Thoracic aorta (tissue), 2 donors: ENCODE measurements around the gene CYP27A1. TPM values are rescaled to one million over a fixed set of nuclear protein-coding genes. Genes with fewer than 3 reads are reported as not detected.
A peak's percentile ranks its signal among the peaks of the same experiment; 100 is the strongest.

Experiments
- ATAC-seq: fragments of 150-250 bp; one replicate; pipeline ENCODE4 v1.8.0; 2017; ENCODE audit warnings: low read depth; ENCODE audit not compliant: insufficient number of reproducible peaks, low FRiP score
- DNase-seq: peaks from one replicate; pipeline ENCODE4 v3.0.0-alpha.2; 2020; ENCODE audit warnings: low spot score
- H3K27ac ChIP-seq, 2 donors: fragments of 200-600 bp; sonication (generic); 1 replicate in 1 of 2; 2 replicates in 1 of 2; pipeline ENCODE4 v1.5.1; 2016; ENCODE audit warnings: mild to moderate bottlenecking in 2 of 2, moderate library complexity in 2 of 2
- H3K27me3 ChIP-seq: fragments of 200-600 bp; sonication (generic); replicated peaks from 2 replicates; pipeline ENCODE4 v1.6.0; 2016; ENCODE audit warnings: mild to moderate bottlenecking; ENCODE audit not compliant: insufficient read depth
- H3K36me3 ChIP-seq: fragments of 200-600 bp; sonication (generic); one replicate; pipeline ENCODE4 v1.5.1; 2016
- H3K4me1 ChIP-seq, 2 donors: fragments of 200-600 bp; sonication (generic); 1 replicate in 1 of 2; 2 replicates in 1 of 2; pipeline versions ENCODE4 v1.5.1 to v1.6.0; 2016; ENCODE audit warnings: low read depth in 2 of 2, mild to moderate bottlenecking in 1 of 2; ENCODE audit not compliant: control insufficient read depth in 1 of 2
- H3K4me3 ChIP-seq: fragments of 200-600 bp; sonication (generic); 2 replicates; pipeline ENCODE4 v1.5.1; 2016; ENCODE audit warnings: mild to moderate bottlenecking
- H3K9me3 ChIP-seq: fragments of 200-600 bp; sonication (generic); 2 replicates; pipeline ENCODE4 v1.5.1; 2016
- total RNA-seq, 2 donors: library from RNA; depleted of rRNA; stranded (reverse); fragments of >200 nt; gene quantifications; one replicate each; pipeline versions ENCODE4 v1.1.0 to v1.2.3, GENCODE V29; 2016
- TF ChIP-seq, protein P1 (sequence below): fragments of 200-600 bp; sonication (generic); IDR thresholded peaks from one replicate; pipeline ENCODE4 v1.5.1; 2019; ENCODE audit warnings: antibody characterized with exemption

Gene CYP27A1
- total RNA-seq, 2 donors from 2014 or later: 31.6 to 37.8 TPM

DNA sequence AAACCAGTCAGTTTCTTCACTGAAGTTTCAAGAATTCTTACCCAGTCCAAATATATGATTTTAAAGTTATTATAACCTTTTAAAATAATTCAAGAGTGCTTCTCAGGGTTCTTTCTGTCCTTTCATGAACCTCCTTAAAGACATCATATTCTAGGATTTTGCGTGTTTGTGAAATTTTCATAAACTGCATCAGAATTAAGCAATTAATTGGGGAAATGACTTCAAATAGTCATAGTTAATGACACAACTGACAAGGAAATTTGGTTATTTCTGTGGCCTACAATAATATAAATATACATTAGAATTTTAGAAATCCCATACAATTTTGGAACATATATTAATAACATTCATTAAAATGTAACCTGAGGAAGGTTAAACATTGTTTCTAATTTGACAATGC, 10.5 kb downstream of the CYP27A1 start:
- Histone ChIP-seq H3K36me3 (no peaks in the 10 kb centered on the region), H3K27ac (no peak overlapping the region), H3K4me1 (peaks cover 3 to 12% of the 10 kb centered on the region in 2 donors), H3K27me3 (no peaks in the 10 kb centered on the region), H3K9me3 (no peaks in the 10 kb centered on the region), H3K4me3 (no peak overlapping the region)
- ATAC-seq (no peak), DNase-seq (no peak)
- TF ChIP-seq, protein P1, sequence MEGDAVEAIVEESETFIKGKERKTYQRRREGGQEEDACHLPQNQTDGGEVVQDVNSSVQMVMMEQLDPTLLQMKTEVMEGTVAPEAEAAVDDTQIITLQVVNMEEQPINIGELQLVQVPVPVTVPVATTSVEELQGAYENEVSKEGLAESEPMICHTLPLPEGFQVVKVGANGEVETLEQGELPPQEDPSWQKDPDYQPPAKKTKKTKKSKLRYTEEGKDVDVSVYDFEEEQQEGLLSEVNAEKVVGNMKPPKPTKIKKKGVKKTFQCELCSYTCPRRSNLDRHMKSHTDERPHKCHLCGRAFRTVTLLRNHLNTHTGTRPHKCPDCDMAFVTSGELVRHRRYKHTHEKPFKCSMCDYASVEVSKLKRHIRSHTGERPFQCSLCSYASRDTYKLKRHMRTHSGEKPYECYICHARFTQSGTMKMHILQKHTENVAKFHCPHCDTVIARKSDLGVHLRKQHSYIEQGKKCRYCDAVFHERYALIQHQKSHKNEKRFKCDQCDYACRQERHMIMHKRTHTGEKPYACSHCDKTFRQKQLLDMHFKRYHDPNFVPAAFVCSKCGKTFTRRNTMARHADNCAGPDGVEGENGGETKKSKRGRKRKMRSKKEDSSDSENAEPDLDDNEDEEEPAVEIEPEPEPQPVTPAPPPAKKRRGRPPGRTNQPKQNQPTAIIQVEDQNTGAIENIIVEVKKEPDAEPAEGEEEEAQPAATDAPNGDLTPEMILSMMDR: no peak

DNA sequence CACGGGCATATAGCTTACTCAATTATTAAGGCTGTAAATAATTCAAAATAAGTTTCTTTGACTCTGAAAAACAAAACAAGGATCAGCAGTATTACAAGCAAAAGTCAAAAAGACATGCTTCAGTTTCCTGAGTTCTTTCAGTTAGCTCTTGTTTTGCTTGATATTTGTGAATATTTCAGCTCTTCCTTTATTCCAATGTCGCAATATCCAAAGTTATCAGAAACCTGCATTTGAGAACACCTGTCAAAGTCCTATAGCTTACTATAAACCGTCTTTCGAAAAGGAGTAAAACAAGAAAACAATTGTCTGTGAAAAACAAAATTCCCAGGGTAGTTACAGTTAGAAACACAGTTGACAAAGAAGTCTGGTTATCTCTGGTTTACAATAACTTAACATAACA, 14.7 kb downstream of the CYP27A1 start:
- no peaks in the 10 kb centered on the region for H3K36me3 ChIP-seq
- ATAC-seq (no peak), DNase-seq (no peak)
- TF ChIP-seq, protein P1: no peak
- no peaks in the 10 kb centered on the region for H3K27me3 ChIP-seq
- H3K9me3 ChIP-seq: no peaks in the 10 kb centered on the region
- no peak overlapping the region for H3K4me3 ChIP-seq
- no peak overlapping the region for H3K27ac ChIP-seq
- H3K4me1 ChIP-seq: peaks cover 0 to 2% of the 10 kb centered on the region in 2 donors

DNA sequence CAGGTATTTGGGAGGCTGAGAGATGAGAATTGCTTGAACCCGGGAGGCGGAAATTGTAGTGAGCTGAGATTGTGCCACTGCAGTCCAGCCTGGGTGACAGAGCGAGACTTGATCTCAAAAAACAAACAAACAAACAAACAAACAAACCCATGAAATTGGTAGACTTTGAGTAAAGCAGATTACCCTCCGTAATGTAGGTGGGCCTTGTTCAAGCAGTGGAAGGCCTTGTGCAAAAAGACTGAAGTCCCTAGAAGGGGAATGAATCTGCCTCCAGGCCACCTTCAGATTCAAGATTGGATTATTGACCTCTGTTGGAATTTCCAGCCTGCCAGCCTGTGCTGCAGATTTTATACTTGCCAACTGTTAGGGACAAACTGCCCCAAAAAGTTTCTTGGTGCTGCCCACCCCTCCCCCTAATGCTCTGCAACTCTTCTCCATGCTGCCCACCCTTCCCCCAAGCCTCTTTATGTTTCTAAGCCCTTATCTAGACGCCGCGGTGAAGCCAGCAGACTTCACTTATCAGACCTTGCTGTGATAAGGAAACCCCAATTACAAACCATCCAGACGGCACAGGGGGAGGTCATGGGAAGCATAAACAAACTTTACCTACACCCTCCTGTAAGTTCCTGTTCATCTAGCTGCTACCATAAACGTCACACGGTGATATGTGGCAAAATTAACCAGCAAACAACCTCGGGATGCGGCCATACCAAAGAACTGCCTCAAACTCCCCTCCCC, 17.0 kb downstream of the CYP27A1 start:
- Histone ChIP-seq H3K4me3 (no peak overlapping the region), H3K27ac (no peak overlapping the region), H3K4me1 (peaks cover 6 to 14% of the 10 kb centered on the region in 2 donors), H3K9me3 (no peaks in the 10 kb centered on the region), H3K36me3 (no peaks in the 10 kb centered on the region), H3K27me3 (no peaks in the 10 kb centered on the region)
- DNase-seq (no peak), ATAC-seq (no peak)
- TF ChIP-seq, protein P1: no peak

DNA sequence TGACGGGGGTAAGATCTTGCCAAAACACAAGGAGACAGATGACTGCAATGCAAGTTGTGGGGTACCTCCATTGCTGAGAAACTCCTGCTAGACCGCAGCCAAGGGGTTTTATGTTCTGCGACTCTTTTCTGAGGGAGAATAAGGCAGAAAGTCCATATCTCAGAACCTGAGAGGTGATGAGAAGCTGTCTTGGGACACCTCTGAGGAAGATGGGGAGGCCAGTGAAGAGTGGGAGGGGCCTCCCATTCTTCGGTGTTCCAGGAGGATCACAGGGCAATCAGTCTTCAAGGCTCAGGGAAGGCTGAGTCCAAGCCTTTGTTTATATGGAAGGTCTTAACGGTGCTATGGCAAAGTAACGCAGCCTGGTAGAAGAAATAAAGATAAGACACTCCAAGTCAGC, 18.0 kb downstream of the CYP27A1 start:
- Histone ChIP-seq H3K27ac (no peak overlapping the region), H3K4me1 (peaks cover 6 to 14% of the 10 kb centered on the region in 2 donors), H3K4me3 (no peak overlapping the region), H3K27me3 (no peaks in the 10 kb centered on the region), H3K36me3 (no peaks in the 10 kb centered on the region), H3K9me3 (no peaks in the 10 kb centered on the region)
- TF ChIP-seq, protein P1: no peak
- ATAC-seq (no peak), DNase-seq (no peak)

DNA sequence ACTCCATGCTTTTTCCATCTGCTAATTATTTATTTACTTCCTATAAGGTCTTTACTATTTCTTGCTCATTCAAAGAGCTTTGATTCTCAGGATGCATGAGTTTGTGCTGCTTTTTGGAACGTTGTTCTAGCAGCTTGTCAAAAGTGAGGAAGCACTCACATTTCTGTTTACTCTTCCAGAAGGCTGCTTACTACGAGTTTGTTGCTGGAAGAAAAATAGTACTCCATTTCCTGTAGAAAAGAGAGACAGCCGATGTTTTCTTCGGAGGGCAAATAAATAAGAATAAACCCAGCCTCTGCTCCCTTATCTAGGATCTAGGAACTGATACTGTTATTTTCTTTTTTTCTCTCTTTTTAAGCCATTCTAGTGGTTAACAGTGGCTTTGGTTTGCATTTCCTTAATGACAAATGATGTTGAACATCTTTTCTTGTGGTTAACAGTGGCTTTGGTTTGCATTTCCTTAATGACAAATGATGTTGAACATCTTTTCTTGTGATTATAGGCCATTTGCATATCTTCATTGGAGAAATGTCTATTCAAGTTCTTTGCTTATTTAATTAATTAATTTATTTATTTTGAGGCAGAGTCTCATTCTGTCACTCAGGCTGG, 20.5 kb downstream of the CYP27A1 start:
- Histone ChIP-seq H3K9me3 (no peaks in the 10 kb centered on the region), H3K4me3 (no peak overlapping the region), H3K27ac (peak overlapping the region; percentile 0 to 32), H3K4me1 (peaks cover 17 to 36% of the 10 kb centered on the region in 2 donors), H3K36me3 (no peaks in the 10 kb centered on the region), H3K27me3 (no peaks in the 10 kb centered on the region)
- ATAC-seq (no peak), DNase-seq (no peak)
- TF ChIP-seq, protein P1: no peak
